K562 (cell line): Measurements from ENCODE around the gene ST6GALNAC6. TPM values are rescaled to one million over a fixed set of nuclear protein-coding genes. Genes with fewer than 3 reads are reported as not detected.

Experiments
- ADNP ChIP-seq: fragments of 200-800 bp; sonication (Bioruptor generic); IDR thresholded peaks from 2 replicates; pipeline ENCODE4 v1.6.1; 2016; ENCODE audit warnings: missing genetic modification characterization, missing compliant biosample characterization
- AFF1 ChIP-seq, 2 experiments: fragments of 450-650 bp; IDR thresholded peaks; 2 replicates each; pipeline ENCODE4 v1.6.1; 2018; ENCODE audit warnings: mild to moderate bottlenecking in 2 of 2, low read depth in 1 of 2; ENCODE audit not compliant: partially characterized antibody in 2 of 2
- ATF2 ChIP-seq: sonication (generic); formaldehyde crosslinking; IDR thresholded peaks from 2 replicates; pipeline ENCODE4 v1.8.1; 2022; ENCODE audit warnings: missing genetic modification reagents
- BACH1 ChIP-seq: fragments of 200-800 bp; sonication (Bioruptor generic); IDR thresholded peaks from 2 replicates; pipeline ENCODE4 v1.6.1; 2016; ENCODE audit warnings: missing genetic modification characterization, missing compliant biosample characterization
- BCL6 ChIP-seq: fragments of 250-450 bp; sonication (Bioruptor Pico); IDR thresholded peaks from 2 replicates; pipeline ENCODE4 v1.4.0; 2020
- BRD9 ChIP-seq: fragments of 450-650 bp; IDR thresholded peaks from 2 replicates; pipeline ENCODE4 v1.6.1; 2018; ENCODE audit warnings: low read depth; ENCODE audit not compliant: partially characterized antibody
- BRF1 ChIP-seq: IDR thresholded peaks from 3 replicates; pipeline ENCODE4 v1.6.1; 2011; ENCODE audit warnings: borderline replicate concordance, mild to moderate bottlenecking; ENCODE audit not compliant: insufficient read length; ENCODE audit errors: extremely low read depth
- CREB1 ChIP-seq, 2 experiments: sonication (generic) in 1 of 2; formaldehyde crosslinking in 1 of 2; IDR thresholded peaks; 2 replicates each; pipeline versions ENCODE4 v1.6.1 to v1.8.0; 2012 to 2022; ENCODE audit warnings: inconsistent platforms in 1 of 2, mild to moderate bottlenecking in 1 of 2, missing genetic modification reagents in 1 of 2, moderate library complexity in 1 of 2
- E2F3 ChIP-seq: fragments of 250-450 bp; sonication (Bioruptor Pico); IDR thresholded peaks from 2 replicates; pipeline ENCODE4 v1.4.0; 2020; ENCODE audit warnings: mild to moderate bottlenecking
- FIP1L1 ChIP-seq: fragments of 200-400 bp; formaldehyde crosslinking; IDR thresholded peaks from 2 replicates; pipeline ENCODE4 v1.6.1; 2018; ENCODE audit warnings: mild to moderate bottlenecking, low read depth, low read length; ENCODE audit not compliant: poor library complexity, severe bottlenecking
- HNRNPK ChIP-seq: fragments of 200-400 bp; formaldehyde crosslinking; IDR thresholded peaks from one replicate; pipeline ENCODE4 v1.6.1; 2018; ENCODE audit warnings: mild to moderate bottlenecking, low read depth, low read length; ENCODE audit not compliant: poor library complexity, severe bottlenecking
- POLR2AphosphoS5 ChIP-seq: IDR thresholded peaks from 2 replicates; pipeline ENCODE4 v1.6.1; 2011; ENCODE audit warnings: mild to moderate bottlenecking, low read depth, low read length, moderate library complexity; ENCODE audit not compliant: control insufficient read depth, insufficient read depth
- PTRF ChIP-seq: fragments of 450-650 bp; IDR thresholded peaks from 2 replicates; pipeline ENCODE4 v1.6.1; 2016; ENCODE audit warnings: mild to moderate bottlenecking, missing genetic modification characterization, missing compliant biosample characterization
- SETDB1 ChIP-seq: IDR thresholded peaks from one replicate; pipeline ENCODE4 v1.6.1; 2012; ENCODE audit warnings: low read length, control low read depth, inconsistent platforms
- SRSF1 ChIP-seq: fragments of 200-400 bp; formaldehyde crosslinking; IDR thresholded peaks from 2 replicates; pipeline ENCODE4 v1.6.1; 2017; ENCODE audit warnings: mild to moderate bottlenecking, low read depth, low read length, moderate library complexity
- SRSF3 ChIP-seq: fragments of 200-400 bp; formaldehyde crosslinking; IDR thresholded peaks from 2 replicates; pipeline ENCODE4 v1.6.1; 2016; ENCODE audit warnings: mild to moderate bottlenecking, low read length, moderate library complexity; ENCODE audit not compliant: insufficient read depth
- ZKSCAN1 ChIP-seq: fragments of 150-350 bp; IDR thresholded peaks from 2 replicates; pipeline ENCODE4 v1.6.1; 2016; ENCODE audit warnings: low read depth, low read length
- ZNF253 ChIP-seq: fragments of 250-450 bp; sonication (Bioruptor Pico); conservative IDR thresholded peaks from 2 replicates; pipeline ENCODE4 v1.6.1; 2021; ENCODE audit warnings: mild to moderate bottlenecking
- ZNF740 ChIP-seq, 3 experiments: fragments of 200-800 bp in 1 of 3; sonication (Bioruptor generic) in 1 of 3; sonication (generic) in 1 of 3; formaldehyde crosslinking in 1 of 3; IDR thresholded peaks; 2 replicates each; pipeline versions ENCODE4 v1.6.1 to v1.8.0; 2016 to 2022; ENCODE audit warnings: mild to moderate bottlenecking in 2 of 3, missing compliant biosample characterization in 2 of 3, missing genetic modification characterization in 2 of 3, missing genetic modification reagents in 1 of 3
- polyA plus RNA-seq, 8 experiments: library from polyadenylated mRNA; depleted of rRNA in 4 of 8; stranded (reverse) in 5 of 8; unstranded in 3 of 8; fragments of >200 nt; fragmentation: Nextera tagmentation in 2 of 8; fragmentation: Illumina TruSeq in 1 of 8; extraction: Ambion mirVana in 2 of 8; extraction: Trizol in 1 of 8; gene quantifications; 2 replicates each; pipeline versions ENCODE4 v1.2.1 to v1.2.3, GENCODE V29; 2011 to 2014; ENCODE audit warnings: inconsistent platforms in 1 of 8, missing spikeins in 1 of 8
- total RNA-seq, 7 experiments: library from RNA; depleted of rRNA in 6 of 7; stranded (reverse); fragments of >200 nt in 6 of 7; fragmentation: Illumina TruSeq in 2 of 7; extraction: Trizol in 2 of 7; gene quantifications; 2 replicates each; pipeline versions ENCODE4 v1.2.1 to v1.2.3, GENCODE V29; 2011 to 2021; ENCODE audit warnings: low replicate concordance in 1 of 7

The ST6GALNAC6 gene
- total and polyA plus RNA-seq, 9 of the 15 experiments (the other 6 are each of a cell fraction or from before 2014, with no cell fraction given) = 0.13 to 23.0 (median 14.5) TPM

GRCh38 chr9:127928676-127929624 lies 29.5 kb upstream of the ST6GALNAC6 start (continued):
- no peak for TF ChIP-seq SETDB1
- TF ChIP-seq ADNP (tag) = no peak
- TF ChIP-seq BACH1 (tag) = no peak
- no peak for TF ChIP-seq SRSF1
- no peak for TF ChIP-seq ZNF253 (CRISPR knock-in tag)
- no peak for TF ChIP-seq HNRNPK
- 0 out of 2 replicates have a peak, but pooled peaks have one; percentile 25 for TF ChIP-seq ZNF740 (CRISPR knock-in tag; IDR thresholded peaks at IDR 0.05)
- TF ChIP-seq ZNF740 (tag; IDR thresholded peaks at IDR 0.05) = no peak
- TF ChIP-seq ATF2 (CRISPR knock-in tag) = no peak
- no peak for TF ChIP-seq CREB1 (IDR thresholded peaks at IDR 0.05)
- TF ChIP-seq CREB1 (CRISPR knock-in tag; IDR thresholded peaks at IDR 0.05) = no peak
- peak; percentile 12; the same call in 1 of the 2 replicates for TF ChIP-seq POLR2AphosphoS5
- TF ChIP-seq E2F3 (CRISPR knock-in tag) = no peak
- no peak for TF ChIP-seq BCL6 (CRISPR knock-in tag)
- peak; percentile 59; the same call in 1 of the 2 replicates for TF ChIP-seq ZKSCAN1
- no peak for TF ChIP-seq SRSF3
- no peak for TF ChIP-seq FIP1L1
- TF ChIP-seq BRF1 = no peak
- no peak for TF ChIP-seq PTRF
- no peak for TF ChIP-seq AFF1 (IDR thresholded peaks at IDR 0.05; ENCODE audit: low read depth in 1 of 2, partially characterized antibody in 2 of 2)
- TF ChIP-seq BRD9 = no peak
